Brain microvascular endothelial cell (primary cell): ENCODE data around the gene IL17D.
"Not testable (repeated sequence)": the region's sequence is repeated elsewhere in the genome, so short reads cannot be mapped to it uniquely, and the experiment has no call there.

ENCODE experiments used
- DNase-seq: peaks from one replicate; pipeline ENCODE4 v3.0.0-alpha.2; 2020
- H3K27ac ChIP-seq: fragments of 250-450 bp; sonication (Bioruptor Pico); 2 replicates; pipeline ENCODE4 v1.5.1; 2020; ENCODE audit warnings: mild to moderate bottlenecking, moderate library complexity
- H3K27me3 ChIP-seq: fragments of 250-450 bp; sonication (Bioruptor Pico); replicated peaks from 2 replicates; pipeline ENCODE4 v1.5.1; 2020; ENCODE audit warnings: mild to moderate bottlenecking
- H3K36me3 ChIP-seq: fragments of 250-450 bp; sonication (Bioruptor Pico); replicated peaks from 2 replicates; pipeline ENCODE4 v1.5.1; 2020; ENCODE audit warnings: mild to moderate bottlenecking
- H3K4me3 ChIP-seq: 2 replicates; pipeline ENCODE4 v1.5.1; 2011; ENCODE audit warnings: low read depth, mild to moderate bottlenecking, control low read depth, low read length, moderate library complexity
- CTCF ChIP-seq: IDR thresholded peaks from 2 replicates; pipeline ENCODE4 v1.5.1; 2011; ENCODE audit warnings: low read depth, mild to moderate bottlenecking, moderate library complexity, low read length, control low read depth, inconsistent platforms; ENCODE audit errors: missing control alignments
- in situ Hi-C: cut with HindIII; loops from 2 replicates; pipeline ENCODE4 v1.10.0; 2017; ENCODE audit warnings: low sequenced_read_pairs, low pct_ligation_motif_present

Gene IL17D

GRCh38 chr13:20738616-20739015, 35.1 kb downstream of the IL17D start:
- H3K36me3 ChIP-seq = no peaks in the 10 kb centered on the region
- H3K4me3 ChIP-seq = no peak overlapping the region
- no peak overlapping the region for H3K27ac ChIP-seq
- no peak for DNase-seq
- no peak for TF ChIP-seq CTCF
- in situ Hi-C loops = no loop called here
- no peaks in the 10 kb centered on the region for H3K27me3 ChIP-seq

- no peak overlapping the region for H3K4me3 ChIP-seq
- no peaks in the 10 kb centered on the region for H3K27me3 ChIP-seq
- H3K27ac ChIP-seq = no peak overlapping the region
- H3K36me3 ChIP-seq = no peaks in the 10 kb centered on the region
- no peak for TF ChIP-seq CTCF
- in situ Hi-C loops = no loop called here
- no peak for DNase-seq
Measured at GRCh38 chr13:20740021-20740420, 36.5 kb downstream of the IL17D start.

GRCh38 chr13:20743830-20744404, 40.4 kb downstream of the IL17D start:
- DNase-seq, in situ Hi-C loops, H3K4me3 ChIP-seq, H3K36me3 ChIP-seq, H3K27me3 ChIP-seq, H3K27ac ChIP-seq: not testable (repeated sequence)

- Histone ChIP-seq H3K27ac (no peak overlapping the region), H3K27me3 (no peaks in the 10 kb centered on the region), H3K4me3 (no peak overlapping the region), H3K36me3 (no peaks in the 10 kb centered on the region)
- DNase-seq = no peak
- in situ Hi-C loops = no loop called here
- no peak for TF ChIP-seq CTCF
Measured at GRCh38 chr13:20749377-20749776, 45.9 kb downstream of the IL17D start.

- Histone ChIP-seq H3K27ac (no peak overlapping the region), H3K4me3 (no peak overlapping the region), H3K27me3 (no peaks in the 10 kb centered on the region), H3K36me3 (no peaks in the 10 kb centered on the region)
- TF ChIP-seq CTCF = no peak
- DNase-seq = no peak
- in situ Hi-C loops = no loop called here
Measured at GRCh38 chr13:20754009-20754408, 50.5 kb downstream of the IL17D start.

- DNase-seq = no peak
- Histone ChIP-seq H3K27me3 (no peaks in the 10 kb centered on the region), H3K27ac (no peak overlapping the region), H3K36me3 (no peaks in the 10 kb centered on the region), H3K4me3 (no peak overlapping the region)
- TF ChIP-seq CTCF = no peak
- in situ Hi-C loops = no loop called here
Measured at GRCh38 chr13:20760872-20761271, 57.4 kb downstream of the IL17D start.
